ENCODE data around the gene FAT1.

Gene FAT1

GRCh38 chr4:186630128-186630527 lies 93.5 kb downstream of the FAT1 start:
- Histone ChIP-seq H3K4me1 (ENCODE audit: control insufficient read depth in 2 of 2, insufficient read depth in 1 of 2, low read depth in 1 of 2, low read length in 2 of 2) (peaks cover 1 to 11% of the 10 kb centered on the region in 2 donors), H3K4ac (ENCODE audit: low read length) (no peak overlapping the region), H3K79me1 (ENCODE audit: low read depth, low read length) (no peaks in the 10 kb centered on the region), H3K4me3 (ENCODE audit: low read length in 2 of 2) (no peak overlapping the region), H3K27me3 (ENCODE audit: control insufficient read depth in 3 of 3, insufficient read depth in 3 of 3, low read depth in 1 of 3, low read length in 3 of 3) (no peaks in the 10 kb centered on the region), H3K9ac (ENCODE audit: low read depth, low read length, poor library complexity) (no peak overlapping the region), H3K14ac (ENCODE audit: low read length) (no peak overlapping the region), H3K27ac (replicated peaks; ENCODE audit: low read length) (no peak overlapping the region), H3K18ac (ENCODE audit: low read length) (no peak overlapping the region), H2BK15ac (ENCODE audit: low read length) (no peak overlapping the region), H4K8ac (ENCODE audit: low read depth, low read length) (no peak overlapping the region), H3K36me3 (replicated peaks in 1 of 2; ENCODE audit: control insufficient read depth in 2 of 2, insufficient read depth in 2 of 2, low read length in 2 of 2) (peaks cover 35 to 91% of the 10 kb centered on the region in 2 donors), H2AFZ (ENCODE audit: low read length) (no peak overlapping the region), H2AK5ac (ENCODE audit: low read depth, low read length) (no peak overlapping the region), H2BK5ac (ENCODE audit: low read length) (no peak overlapping the region), H3K23ac (ENCODE audit: low read depth, low read length, poor library complexity) (no peak overlapping the region), H3K9me3 (replicated peaks in 1 of 2; ENCODE audit: control insufficient read depth in 2 of 2, insufficient read depth in 1 of 2, low read depth in 1 of 2, low read length in 2 of 2) (peaks cover 0 to 2% of the 10 kb centered on the region in 2 donors), H3K4me2 (ENCODE audit: insufficient read depth, low read length, poor library complexity, severe bottlenecking) (no peak overlapping the region), H2BK12ac (ENCODE audit: low read length) (no peak overlapping the region), H2BK120ac (ENCODE audit: low read depth, low read length) (no peak overlapping the region), H4K91ac (ENCODE audit: low read depth, low read length, poor library complexity) (no peak overlapping the region)
- no CpG with 5 or more reads among the region's 6 CpGs for WGBS, 2 donors (ENCODE audit: extremely low coverage in 2 of 2, insufficient read length in 2 of 2, insufficient replicate concordance in 1 of 2)
- DNase-seq (ENCODE audit: low spot score) = no peak

DNA sequence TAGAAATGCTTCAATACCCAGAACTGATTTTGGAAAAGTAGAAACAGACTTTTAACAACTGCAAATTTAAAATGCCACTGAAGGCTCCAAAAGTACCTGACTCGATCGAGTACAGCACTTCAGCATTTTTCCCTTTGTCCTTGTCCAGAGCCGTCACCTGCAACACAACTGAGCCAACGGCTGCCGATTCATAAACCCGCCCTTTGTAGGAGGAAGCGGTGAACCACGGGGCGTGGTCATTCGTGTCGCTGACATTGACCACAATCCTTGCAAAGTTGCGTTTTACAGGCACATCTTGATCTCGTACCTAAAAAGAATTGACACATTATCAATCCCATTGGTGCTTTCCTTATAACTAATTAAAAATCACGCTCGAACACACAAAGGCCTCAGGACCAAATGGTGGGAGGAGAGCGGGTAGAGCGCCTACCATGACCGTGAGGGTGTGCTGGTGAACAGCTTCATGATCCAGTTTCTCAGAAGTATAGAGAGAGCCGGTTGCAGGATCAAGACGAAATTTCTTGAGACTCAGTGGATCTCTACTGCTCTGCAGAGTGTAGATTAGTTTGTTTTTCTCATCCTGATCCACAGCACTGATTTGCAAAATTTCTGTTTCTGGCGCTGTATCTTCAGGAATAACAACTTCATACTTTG lies 95.5 kb downstream of the FAT1 start:
- no CpG with 5 or more reads among the region's 21 CpGs for WGBS, 2 donors (ENCODE audit: extremely low coverage in 2 of 2, insufficient read length in 2 of 2, insufficient replicate concordance in 1 of 2)
- Histone ChIP-seq H3K9ac (ENCODE audit: low read depth, low read length, poor library complexity) (no peak overlapping the region), H3K9me3 (replicated peaks in 1 of 2; ENCODE audit: control insufficient read depth in 2 of 2, insufficient read depth in 1 of 2, low read depth in 1 of 2, low read length in 2 of 2) (peaks cover 0 to 2% of the 10 kb centered on the region in 2 donors)

GRCh38 chr4:186627226-186627865 lies 96.3 kb downstream of the FAT1 start:
- H3K9me3 ChIP-seq (replicated peaks in 1 of 2; ENCODE audit: control insufficient read depth in 2 of 2, insufficient read depth in 1 of 2, low read depth in 1 of 2, low read length in 2 of 2) = peaks cover 0 to 2% of the 10 kb centered on the region in 2 donors
- no peak overlapping the region for H3K14ac ChIP-seq (ENCODE audit: low read length)
- no peak overlapping the region for H3K4ac ChIP-seq (ENCODE audit: low read length)
- H3K23ac ChIP-seq (ENCODE audit: low read depth, low read length, poor library complexity) = no peak overlapping the region
- H3K9ac ChIP-seq (ENCODE audit: low read depth, low read length, poor library complexity) = no peak overlapping the region
- no peak overlapping the region for H2BK12ac ChIP-seq (ENCODE audit: low read length)
- no peak overlapping the region for H4K8ac ChIP-seq (ENCODE audit: low read depth, low read length)
- H3K27ac ChIP-seq (replicated peaks; ENCODE audit: low read length) = peak overlapping the region; percentile 19
- DNase-seq (ENCODE audit: low spot score) = no peak
- H3K4me2 ChIP-seq (ENCODE audit: insufficient read depth, low read length, poor library complexity, severe bottlenecking) = no peak overlapping the region
- H3K36me3 ChIP-seq (replicated peaks in 1 of 2; ENCODE audit: control insufficient read depth in 2 of 2, insufficient read depth in 2 of 2, low read length in 2 of 2) = peaks cover 38 to 90% of the 10 kb centered on the region in 2 donors
- H2AFZ ChIP-seq (ENCODE audit: low read length) = no peak overlapping the region
- no peak overlapping the region for H2BK5ac ChIP-seq (ENCODE audit: low read length)
- H2BK15ac ChIP-seq (ENCODE audit: low read length) = no peak overlapping the region
- H3K18ac ChIP-seq (ENCODE audit: low read length) = no peak overlapping the region
- H4K91ac ChIP-seq (ENCODE audit: low read depth, low read length, poor library complexity) = no peak overlapping the region
- no CpG with 5 or more reads among the region's 10 CpGs for WGBS, 2 donors (ENCODE audit: extremely low coverage in 2 of 2, insufficient read length in 2 of 2, insufficient replicate concordance in 1 of 2)
- H2BK120ac ChIP-seq (ENCODE audit: low read depth, low read length) = no peak overlapping the region
- no peaks in the 10 kb centered on the region for H3K27me3 ChIP-seq (ENCODE audit: control insufficient read depth in 3 of 3, insufficient read depth in 3 of 3, low read depth in 1 of 3, low read length in 3 of 3)
- no peak overlapping the region for H2AK5ac ChIP-seq (ENCODE audit: low read depth, low read length)
- peaks cover 3 to 19% of the 10 kb centered on the region in 2 donors for H3K4me1 ChIP-seq (ENCODE audit: control insufficient read depth in 2 of 2, insufficient read depth in 1 of 2, low read depth in 1 of 2, low read length in 2 of 2)
- no peak overlapping the region for H3K4me3 ChIP-seq (ENCODE audit: low read length in 2 of 2)
- H3K79me1 ChIP-seq (ENCODE audit: low read depth, low read length) = no peaks in the 10 kb centered on the region

More for the DNA sequence above, 95.5 kb downstream of the FAT1 start:
- Histone ChIP-seq H3K4ac (ENCODE audit: low read length) (no peak overlapping the region), H3K18ac (ENCODE audit: low read length) (no peak overlapping the region), H4K91ac (ENCODE audit: low read depth, low read length, poor library complexity) (no peak overlapping the region), H3K4me2 (ENCODE audit: insufficient read depth, low read length, poor library complexity, severe bottlenecking) (no peak overlapping the region), H2BK5ac (ENCODE audit: low read length) (no peak overlapping the region), H2AK5ac (ENCODE audit: low read depth, low read length) (no peak overlapping the region), H3K36me3 (replicated peaks in 1 of 2; ENCODE audit: control insufficient read depth in 2 of 2, insufficient read depth in 2 of 2, low read length in 2 of 2) (peaks cover 36 to 90% of the 10 kb centered on the region in 2 donors), H3K27me3 (ENCODE audit: control insufficient read depth in 3 of 3, insufficient read depth in 3 of 3, low read depth in 1 of 3, low read length in 3 of 3) (no peaks in the 10 kb centered on the region), H2AFZ (ENCODE audit: low read length) (no peak overlapping the region), H3K79me1 (ENCODE audit: low read depth, low read length) (no peaks in the 10 kb centered on the region), H3K14ac (ENCODE audit: low read length) (no peak overlapping the region), H3K4me3 (ENCODE audit: low read length in 2 of 2) (peak overlapping the region in 1 of 2 donors; percentile 69), H2BK120ac (ENCODE audit: low read depth, low read length) (no peak overlapping the region), H2BK12ac (ENCODE audit: low read length) (no peak overlapping the region), H3K4me1 (ENCODE audit: control insufficient read depth in 2 of 2, insufficient read depth in 1 of 2, low read depth in 1 of 2, low read length in 2 of 2) (peaks cover 3 to 14% of the 10 kb centered on the region in 2 donors), H2BK15ac (ENCODE audit: low read length) (no peak overlapping the region), H4K8ac (ENCODE audit: low read depth, low read length) (no peak overlapping the region), H3K23ac (ENCODE audit: low read depth, low read length, poor library complexity) (no peak overlapping the region), H3K27ac (replicated peaks; ENCODE audit: low read length) (peak overlapping the region; percentile 51)
- no peak for DNase-seq (ENCODE audit: low spot score)

DNA sequence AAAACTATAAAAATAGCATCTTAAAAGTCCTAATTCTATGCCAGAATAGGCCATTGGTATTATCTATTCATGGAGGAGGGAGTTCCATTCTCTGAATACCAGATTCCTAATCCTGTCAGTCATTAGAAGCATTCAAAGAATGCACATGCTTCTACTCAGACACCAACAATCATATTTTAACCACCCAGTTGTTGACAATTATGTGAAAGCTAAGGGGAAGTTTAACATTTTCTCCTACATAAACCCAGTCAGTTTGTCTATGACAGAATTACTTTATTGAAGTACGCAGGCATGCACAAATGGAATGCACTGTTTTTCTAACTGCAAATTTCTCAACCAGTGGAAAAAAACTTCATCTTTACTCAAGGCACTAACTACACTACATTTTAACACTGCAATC lies 98.7 kb downstream of the FAT1 start:
- no CpG with 5 or more reads among the region's 1 CpG for WGBS, 2 donors (ENCODE audit: extremely low coverage in 2 of 2, insufficient read length in 2 of 2, insufficient replicate concordance in 1 of 2)

More for the DNA sequence above, 98.7 kb downstream of the FAT1 start:
- no peaks in the 10 kb centered on the region for H3K9me3 ChIP-seq (replicated peaks in 1 of 2; ENCODE audit: control insufficient read depth in 2 of 2, insufficient read depth in 1 of 2, low read depth in 1 of 2, low read length in 2 of 2)
- no peak overlapping the region for H2AFZ ChIP-seq (ENCODE audit: low read length)
- no peak overlapping the region for H3K18ac ChIP-seq (ENCODE audit: low read length)
- no peak overlapping the region for H2AK5ac ChIP-seq (ENCODE audit: low read depth, low read length)
- H3K4ac ChIP-seq (ENCODE audit: low read length) = no peak overlapping the region
- no peak overlapping the region for H2BK15ac ChIP-seq (ENCODE audit: low read length)
- H3K4me3 ChIP-seq (ENCODE audit: low read length in 2 of 2) = no peak overlapping the region
- no peaks in the 10 kb centered on the region for H3K79me1 ChIP-seq (ENCODE audit: low read depth, low read length)
- H3K27me3 ChIP-seq (ENCODE audit: control insufficient read depth in 3 of 3, insufficient read depth in 3 of 3, low read depth in 1 of 3, low read length in 3 of 3) = no peaks in the 10 kb centered on the region
- H2BK12ac ChIP-seq (ENCODE audit: low read length) = no peak overlapping the region
- no peak overlapping the region for H4K8ac ChIP-seq (ENCODE audit: low read depth, low read length)
- H4K91ac ChIP-seq (ENCODE audit: low read depth, low read length, poor library complexity) = no peak overlapping the region
- peak; percentile 37 for DNase-seq (ENCODE audit: low spot score)
- H3K4me1 ChIP-seq (ENCODE audit: control insufficient read depth in 2 of 2, insufficient read depth in 1 of 2, low read depth in 1 of 2, low read length in 2 of 2) = peaks cover 3 to 19% of the 10 kb centered on the region in 2 donors
- H3K23ac ChIP-seq (ENCODE audit: low read depth, low read length, poor library complexity) = no peak overlapping the region
- no peak overlapping the region for H2BK5ac ChIP-seq (ENCODE audit: low read length)
- H3K14ac ChIP-seq (ENCODE audit: low read length) = no peak overlapping the region
- H3K36me3 ChIP-seq (replicated peaks in 1 of 2; ENCODE audit: control insufficient read depth in 2 of 2, insufficient read depth in 2 of 2, low read length in 2 of 2) = peaks cover 37 to 90% of the 10 kb centered on the region in 2 donors
- no peak overlapping the region for H2BK120ac ChIP-seq (ENCODE audit: low read depth, low read length)
- H3K9ac ChIP-seq (ENCODE audit: low read depth, low read length, poor library complexity) = no peak overlapping the region
- peak overlapping the region; percentile 36 for H3K27ac ChIP-seq (replicated peaks; ENCODE audit: low read length)
- no peak overlapping the region for H3K4me2 ChIP-seq (ENCODE audit: insufficient read depth, low read length, poor library complexity, severe bottlenecking)
